GM21717 (cell line): ENCODE measurements around the gene NOL6.
"Not testable (repeated sequence)": the region's sequence is repeated elsewhere in the genome, so short reads cannot be mapped to it uniquely, and the experiment has no call there.

Experiments used
- ATAC-seq: cut with Tn5 transposase; IDR thresholded peaks from one replicate; pipeline ENCODE4 v1.9.1; 2021; ENCODE audit warnings: mild to moderate bottlenecking, moderate library complexity; ENCODE audit not compliant: unreplicated experiment

Gene NOL6, protein sequence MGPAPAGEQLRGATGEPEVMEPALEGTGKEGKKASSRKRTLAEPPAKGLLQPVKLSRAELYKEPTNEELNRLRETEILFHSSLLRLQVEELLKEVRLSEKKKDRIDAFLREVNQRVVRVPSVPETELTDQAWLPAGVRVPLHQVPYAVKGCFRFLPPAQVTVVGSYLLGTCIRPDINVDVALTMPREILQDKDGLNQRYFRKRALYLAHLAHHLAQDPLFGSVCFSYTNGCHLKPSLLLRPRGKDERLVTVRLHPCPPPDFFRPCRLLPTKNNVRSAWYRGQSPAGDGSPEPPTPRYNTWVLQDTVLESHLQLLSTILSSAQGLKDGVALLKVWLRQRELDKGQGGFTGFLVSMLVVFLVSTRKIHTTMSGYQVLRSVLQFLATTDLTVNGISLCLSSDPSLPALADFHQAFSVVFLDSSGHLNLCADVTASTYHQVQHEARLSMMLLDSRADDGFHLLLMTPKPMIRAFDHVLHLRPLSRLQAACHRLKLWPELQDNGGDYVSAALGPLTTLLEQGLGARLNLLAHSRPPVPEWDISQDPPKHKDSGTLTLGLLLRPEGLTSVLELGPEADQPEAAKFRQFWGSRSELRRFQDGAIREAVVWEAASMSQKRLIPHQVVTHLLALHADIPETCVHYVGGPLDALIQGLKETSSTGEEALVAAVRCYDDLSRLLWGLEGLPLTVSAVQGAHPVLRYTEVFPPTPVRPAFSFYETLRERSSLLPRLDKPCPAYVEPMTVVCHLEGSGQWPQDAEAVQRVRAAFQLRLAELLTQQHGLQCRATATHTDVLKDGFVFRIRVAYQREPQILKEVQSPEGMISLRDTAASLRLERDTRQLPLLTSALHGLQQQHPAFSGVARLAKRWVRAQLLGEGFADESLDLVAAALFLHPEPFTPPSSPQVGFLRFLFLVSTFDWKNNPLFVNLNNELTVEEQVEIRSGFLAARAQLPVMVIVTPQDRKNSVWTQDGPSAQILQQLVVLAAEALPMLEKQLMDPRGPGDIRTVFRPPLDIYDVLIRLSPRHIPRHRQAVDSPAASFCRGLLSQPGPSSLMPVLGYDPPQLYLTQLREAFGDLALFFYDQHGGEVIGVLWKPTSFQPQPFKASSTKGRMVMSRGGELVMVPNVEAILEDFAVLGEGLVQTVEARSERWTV

DNA sequence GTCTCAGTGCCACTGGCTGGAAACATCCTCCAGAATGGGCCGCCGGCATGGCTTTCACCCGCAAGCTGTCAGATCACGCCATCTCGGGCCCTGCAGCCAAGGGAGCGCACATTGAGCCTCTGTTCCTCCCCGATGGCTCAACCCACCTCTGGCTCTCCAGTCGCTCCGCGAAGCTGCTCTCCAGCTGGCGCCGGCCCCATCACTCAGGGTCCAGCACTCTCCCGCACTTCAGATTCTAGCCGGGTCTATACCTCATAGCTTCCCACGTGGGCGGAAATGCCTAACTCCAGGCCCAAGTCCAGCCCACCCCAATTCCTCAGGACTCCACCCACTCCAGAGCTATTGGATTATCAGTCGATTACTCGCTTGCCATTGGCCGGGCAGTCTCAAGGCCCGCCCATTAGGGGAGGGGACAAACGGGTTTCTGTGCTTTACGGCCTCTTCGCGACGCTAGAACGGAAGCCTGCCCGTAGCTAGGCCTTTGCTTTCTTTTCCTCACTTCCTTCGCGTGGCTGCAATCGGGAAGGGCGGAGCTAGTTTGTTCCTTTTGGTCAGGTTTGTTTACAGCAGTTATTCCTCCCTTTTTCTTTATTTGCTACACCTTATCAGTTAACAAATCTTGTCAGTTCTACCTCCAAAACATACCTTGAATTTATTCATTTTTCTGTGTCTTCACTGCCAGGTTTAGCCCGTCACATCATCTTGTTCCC, at the start of gene NOL6:
Gene NOL6, minus strand, starts transcription at position 282 of the 710 bp plus-strand sequence. Its CDS starts 82 bp downstream, at position 200.
- peak; percentile 97 for ATAC-seq

DNA sequence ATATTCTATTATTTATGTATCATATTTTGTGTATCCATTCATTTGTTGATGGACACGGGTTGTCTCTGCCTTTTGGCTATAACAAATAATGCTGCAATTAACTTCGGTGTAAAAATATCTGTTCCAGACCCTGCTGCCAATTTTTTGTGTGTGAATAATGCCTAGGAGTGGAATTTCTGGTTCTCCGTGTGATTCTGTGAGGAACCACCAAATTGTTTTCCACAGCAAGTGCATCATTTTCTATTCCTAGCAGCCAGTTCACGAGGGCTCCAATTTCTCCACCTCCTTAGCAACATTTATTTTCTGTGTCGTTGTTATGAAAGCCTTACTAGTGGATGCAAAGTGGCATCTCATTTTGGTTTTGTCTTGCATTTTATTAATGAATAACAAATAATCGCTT, 48.1 kb upstream of the NOL6 start:
- not testable (repeated sequence) for ATAC-seq

DNA sequence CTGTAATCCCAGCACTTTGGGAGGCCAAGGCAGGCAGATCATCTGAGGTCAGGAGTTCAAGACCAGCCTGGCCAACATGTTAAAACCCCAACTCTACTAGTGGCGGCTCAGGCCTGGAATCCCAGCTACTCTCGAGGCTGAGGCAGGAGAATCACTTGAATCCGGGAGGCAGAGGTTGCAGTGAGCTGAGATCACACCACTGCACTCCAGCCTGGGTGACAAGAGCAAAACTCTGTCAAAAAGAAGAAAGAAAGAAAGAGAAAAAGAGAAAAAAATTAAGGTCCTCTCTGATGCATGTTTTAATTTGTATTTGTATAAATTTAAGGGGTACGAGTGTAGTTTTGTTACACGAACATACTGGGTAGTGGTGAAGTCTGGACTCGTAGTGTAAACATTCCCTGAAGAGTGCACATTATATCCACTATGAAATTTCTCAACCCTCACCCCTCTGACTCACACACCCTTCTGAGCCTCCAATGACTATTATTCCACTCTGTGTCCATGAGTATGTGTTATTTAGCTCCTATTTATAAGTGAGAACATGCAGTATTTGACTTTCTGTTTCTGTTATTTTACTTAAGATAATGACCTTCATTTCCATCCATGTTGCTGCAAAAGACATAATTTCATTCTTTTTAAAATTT, 44.3 kb upstream of the NOL6 start:
- not testable (repeated sequence) for ATAC-seq

DNA sequence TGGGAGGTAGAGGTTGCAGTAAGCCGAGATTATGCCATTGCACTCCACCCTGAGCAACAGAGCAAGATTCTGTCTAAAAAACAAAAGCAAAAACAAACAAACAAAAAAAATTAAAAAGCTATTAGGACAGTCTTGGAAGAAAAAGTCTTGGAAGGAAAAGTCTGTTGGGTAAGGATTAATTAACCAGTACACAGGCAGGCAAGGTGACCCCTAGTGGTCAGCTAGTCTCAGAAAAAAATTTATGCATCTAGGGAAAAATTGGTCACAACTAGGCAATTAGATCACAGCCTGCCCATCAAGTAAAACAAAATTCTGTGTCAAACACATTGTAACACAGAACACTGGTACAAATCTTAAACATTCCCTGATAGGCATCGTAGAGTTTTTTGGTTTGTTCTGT, 43.6 kb upstream of the NOL6 start:
- ATAC-seq, result no peak

DNA sequence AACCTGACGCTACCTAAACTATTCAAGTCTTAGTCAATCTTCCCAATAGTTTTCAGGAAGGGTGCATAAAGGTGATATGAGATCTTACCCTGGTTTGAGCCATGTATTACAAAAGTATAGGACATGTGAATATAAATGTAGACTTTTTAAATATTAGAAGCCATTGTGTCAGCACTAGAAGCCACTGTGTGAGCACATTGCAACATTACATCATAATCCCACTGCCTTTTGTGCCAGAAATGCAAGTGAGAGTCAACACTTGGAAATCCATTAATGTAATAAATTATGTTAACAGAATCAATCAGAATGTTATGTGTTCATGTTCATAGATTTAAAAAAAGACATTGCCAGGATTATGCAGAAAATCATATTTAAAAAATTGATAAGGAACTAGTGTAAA, 42.7 kb upstream of the NOL6 start:
- not testable (repeated sequence) for ATAC-seq

DNA sequence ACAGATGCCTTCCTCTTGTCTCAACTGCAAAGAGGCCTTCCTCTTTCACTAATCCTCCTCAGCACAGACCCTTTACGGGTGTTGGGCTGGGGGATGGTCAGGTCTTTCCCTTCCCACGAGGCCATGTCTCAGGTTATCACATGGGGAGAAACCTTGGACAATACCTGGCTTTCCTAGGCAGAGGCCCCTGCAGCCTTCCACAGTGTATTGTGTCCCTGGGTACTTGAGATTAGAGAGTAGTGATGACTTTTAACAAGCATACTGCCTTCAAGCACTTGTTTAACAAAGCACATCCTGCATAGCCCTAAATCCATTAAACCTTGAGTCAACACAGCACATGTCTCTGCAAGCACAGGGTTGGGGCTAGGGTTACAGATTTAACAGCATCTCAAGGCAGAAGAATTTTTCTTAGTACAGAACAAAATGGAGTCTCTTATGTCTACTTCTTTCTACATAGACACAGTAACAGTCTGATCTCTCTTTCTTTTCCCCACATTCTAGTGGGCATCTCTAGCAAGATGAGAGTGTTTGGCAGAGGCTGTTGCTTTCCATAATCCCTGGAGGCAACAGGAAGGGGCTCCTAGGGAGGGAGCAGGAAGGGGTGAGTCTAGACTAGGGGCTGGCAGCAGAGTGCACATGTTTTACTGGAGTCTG, 41.7 kb upstream of the NOL6 start:
- ATAC-seq, result not testable (repeated sequence)

GRCh38 chr9:33512535-33512934, 38.8 kb upstream of the NOL6 start:
- ATAC-seq, result not testable (repeated sequence)

DNA sequence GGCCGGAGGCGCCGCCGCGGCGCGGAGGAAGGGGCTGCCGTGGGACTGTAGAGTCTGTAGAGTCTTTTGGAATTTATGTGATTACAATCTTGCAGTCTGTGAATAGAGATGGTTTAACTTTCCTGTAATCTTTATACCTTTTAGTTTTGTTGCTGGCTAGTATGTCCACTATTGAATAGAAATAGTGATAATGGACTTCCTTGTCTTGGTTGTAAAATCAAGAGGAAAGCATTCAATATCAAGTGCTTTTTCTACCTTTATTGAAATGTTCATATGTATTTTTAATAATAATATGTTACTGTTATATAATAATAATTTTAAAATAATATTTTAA, 37.4 kb upstream of the NOL6 start:
- ATAC-seq, result not testable (repeated sequence)

GRCh38 chr9:33510262-33511183, 36.8 kb upstream of the NOL6 start:
- peak; percentile 59 for ATAC-seq

DNA sequence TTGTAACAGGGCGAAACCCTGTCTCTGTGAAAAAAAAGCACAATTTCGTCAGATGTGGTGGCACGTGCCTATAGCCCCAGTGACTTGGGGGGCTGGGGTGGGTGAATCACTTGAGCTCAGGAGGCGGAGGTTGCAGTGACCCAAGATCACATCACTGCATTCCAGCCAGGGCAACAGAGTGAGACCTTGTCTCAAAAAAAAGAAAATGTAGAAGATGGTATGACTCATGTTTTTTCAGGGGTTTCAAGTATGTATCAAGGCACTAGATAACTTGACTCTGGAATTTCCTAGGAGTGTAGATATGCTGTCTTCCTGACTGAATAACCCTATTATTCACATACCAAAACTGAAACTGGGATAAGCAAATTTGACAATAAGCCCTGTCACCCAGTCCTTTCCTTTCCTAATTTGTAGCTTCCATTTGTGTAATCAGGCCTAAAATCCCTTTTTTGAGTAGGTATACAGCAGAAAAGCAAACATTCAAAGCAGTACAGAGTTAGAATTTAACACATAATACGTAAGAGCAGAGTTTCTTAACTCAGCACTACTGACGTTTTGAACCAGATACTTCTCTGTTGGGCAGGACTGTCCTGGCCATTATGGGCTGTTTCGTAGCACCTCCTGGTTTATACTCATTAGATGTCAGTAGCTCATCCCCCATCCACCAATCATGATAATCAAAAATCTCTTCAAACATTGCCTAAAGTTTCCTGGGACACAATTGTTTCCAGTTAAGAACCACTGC, 33.1 kb upstream of the NOL6 start:
- ATAC-seq, result no peak

DNA sequence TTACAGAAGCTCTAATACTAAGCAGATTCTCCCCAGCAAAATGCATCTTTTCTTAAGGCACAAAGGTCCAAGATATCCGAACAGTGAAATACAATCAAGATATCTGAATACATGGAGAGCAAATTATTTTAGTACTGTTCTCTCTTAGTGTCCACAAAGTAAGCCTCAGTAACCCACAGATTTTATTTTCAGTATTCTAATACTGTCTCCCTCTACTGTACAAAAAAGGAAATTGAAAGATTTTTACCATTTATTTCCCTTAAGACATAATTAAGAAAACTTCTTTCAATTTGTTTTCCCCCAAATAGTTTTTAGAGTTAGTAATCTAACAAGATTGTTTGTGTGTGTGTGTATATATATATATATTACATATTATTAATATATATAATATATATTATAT, 24.7 kb upstream of the NOL6 start:
- no peak for ATAC-seq

- not testable (repeated sequence) for ATAC-seq
Measured at GRCh38 chr9:33493819-33494218, 20.1 kb upstream of the NOL6 start.

DNA sequence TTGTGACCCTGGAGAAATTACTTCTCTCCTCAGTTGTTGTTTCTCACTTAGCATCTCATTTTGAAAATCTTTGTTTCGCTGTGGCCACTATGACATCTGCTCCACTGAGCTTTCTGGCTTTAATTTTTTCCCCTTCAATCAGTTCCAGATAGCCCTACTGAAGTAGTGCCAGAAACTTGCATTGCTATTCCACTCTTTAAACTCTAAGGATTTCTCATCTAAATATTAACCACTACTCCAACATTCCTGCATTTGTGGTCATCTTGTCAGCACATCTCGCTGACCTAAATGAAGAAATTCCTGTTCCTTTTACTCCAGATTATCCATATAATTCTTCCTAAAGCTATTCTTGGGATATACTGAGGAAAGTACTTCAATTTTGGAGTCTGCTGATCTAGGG, 15.3 kb upstream of the NOL6 start:
- no peak for ATAC-seq

- ATAC-seq, result not testable (repeated sequence)
Measured at GRCh38 chr9:33485312-33485711, 11.6 kb upstream of the NOL6 start.

- ATAC-seq, result no peak
Measured at GRCh38 chr9:33480976-33481375, 7.3 kb upstream of the NOL6 start.

DNA sequence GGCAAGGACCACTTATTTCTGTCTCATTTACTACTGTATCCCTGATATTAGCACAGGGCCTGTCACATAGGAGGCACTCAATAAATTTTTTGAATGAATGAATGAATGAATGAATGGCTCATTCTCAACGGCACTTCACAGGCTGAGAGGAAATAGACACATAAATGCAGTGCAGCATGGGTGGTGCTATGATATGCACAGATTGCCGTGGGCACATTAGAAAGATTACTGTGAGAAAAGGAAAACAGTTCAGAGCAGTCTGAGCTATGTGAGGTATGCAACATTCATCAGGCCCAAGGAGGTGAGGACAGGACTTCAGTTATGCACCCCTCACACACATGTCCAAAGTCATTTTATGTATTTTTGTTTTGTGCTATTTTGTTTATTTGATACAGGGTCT, 6.4 kb upstream of the NOL6 start:
- ATAC-seq, result no peak

- ATAC-seq, result no peak
Measured at GRCh38 chr9:33476503-33476902, 2.8 kb upstream of the NOL6 start.

DNA sequence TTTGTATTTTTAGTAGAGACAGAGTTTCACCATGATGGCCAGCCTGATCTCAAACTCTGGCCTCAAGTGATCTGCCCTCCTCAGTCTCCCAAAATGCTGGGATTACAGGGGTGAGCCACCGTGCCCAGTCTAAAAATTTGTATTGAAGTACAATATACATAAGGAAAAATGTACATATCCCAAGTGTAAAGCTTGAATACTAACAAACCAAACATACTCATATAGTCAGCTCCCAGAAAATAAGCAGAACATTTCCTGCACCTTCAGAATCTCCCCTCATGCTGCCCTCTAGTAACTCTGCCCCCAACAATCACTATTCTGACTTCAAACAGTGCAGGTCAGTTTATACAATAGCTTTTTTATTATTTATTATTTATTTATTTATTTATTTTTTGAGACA, 1.6 kb upstream of the NOL6 start:
- no peak for ATAC-seq
